GM18520 (cell line): ENCODE measurements around the gene MBP.

Source experiments
- ATAC-seq: cut with Tn5 transposase; IDR thresholded peaks from one replicate; pipeline ENCODE4 v1.9.1; 2021; ENCODE audit not compliant: unreplicated experiment

MBP gene

DNA sequence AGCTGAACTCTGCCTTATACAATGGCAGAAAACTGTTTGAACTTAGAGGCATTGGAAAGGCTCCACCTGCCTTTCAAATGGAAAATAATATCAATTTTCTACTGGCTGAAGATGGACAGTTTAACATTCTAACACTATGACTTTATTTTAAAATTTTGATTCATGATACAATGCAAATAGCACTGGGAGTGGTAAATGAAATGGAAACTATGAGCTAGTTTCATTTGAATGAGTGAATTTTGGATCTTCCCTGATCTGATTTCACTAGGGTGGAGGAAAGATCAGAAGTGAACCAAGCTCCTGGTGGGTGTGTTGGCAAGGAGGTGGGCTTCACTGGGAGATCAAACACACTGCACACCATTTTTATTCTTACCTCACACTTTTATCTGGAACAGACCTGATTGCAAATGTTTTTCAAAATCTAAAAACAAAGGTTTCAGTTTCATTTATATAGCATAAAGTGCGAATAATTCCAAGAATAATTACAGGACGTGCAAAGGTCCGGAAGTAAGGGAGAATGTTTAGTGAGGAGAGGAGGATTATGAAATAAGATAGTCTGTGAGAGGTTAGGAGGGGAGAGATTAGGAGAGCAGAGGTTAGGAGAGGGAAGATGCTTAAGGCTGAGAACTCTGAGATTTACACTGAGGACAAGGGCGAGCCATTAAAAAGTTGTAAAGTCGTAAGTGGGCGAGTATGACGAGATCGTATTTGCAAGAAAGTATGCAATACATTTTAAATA is 18.6 kb upstream of the MBP start:
- no peak for ATAC-seq

- ATAC-seq = no peak
Measured at GRCh38 chr18:77150588-77150987, 18.0 kb upstream of the MBP start.

DNA sequence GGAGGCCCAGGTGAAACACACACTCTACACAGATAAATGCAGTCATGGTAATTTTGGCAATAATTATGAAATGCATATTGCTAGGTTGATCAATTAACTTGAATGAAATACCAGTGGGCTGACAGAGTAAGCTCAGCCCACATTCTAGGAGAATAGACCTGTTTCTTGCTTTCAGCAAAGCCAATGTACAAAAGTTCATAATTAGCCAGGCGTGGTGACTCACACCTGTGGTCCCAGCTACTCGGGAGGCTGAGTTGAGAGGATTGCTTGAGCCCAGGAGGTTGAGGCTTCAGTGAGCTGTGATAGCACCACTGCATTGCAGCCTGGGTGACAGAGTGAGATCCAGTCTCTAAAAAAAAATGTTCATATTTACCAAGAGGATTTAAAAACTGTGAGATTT is 15.7 kb upstream of the MBP start:
- ATAC-seq = no peak

DNA sequence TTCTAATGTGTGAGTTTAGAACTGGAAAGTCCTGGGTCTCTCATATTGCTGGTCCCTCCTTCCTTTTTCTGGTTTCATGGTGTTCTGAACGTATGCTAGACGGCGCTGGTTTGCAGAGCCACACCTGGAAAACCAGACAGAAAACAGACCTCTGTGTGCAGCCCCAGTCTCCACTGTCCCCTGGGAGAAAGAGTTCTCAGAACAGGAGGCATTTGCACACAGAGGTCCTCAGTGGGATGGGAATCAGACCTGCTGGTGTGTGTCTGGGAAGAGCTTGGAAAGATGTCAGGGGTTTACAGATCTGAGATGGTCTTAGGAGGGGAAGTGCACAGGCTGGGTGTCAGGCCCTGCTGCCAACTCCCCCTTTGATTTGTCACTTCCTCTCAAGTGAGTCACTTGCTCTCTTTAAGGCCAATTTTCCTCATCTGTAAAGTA is 14.9 kb upstream of the MBP start:
- no peak for ATAC-seq

DNA sequence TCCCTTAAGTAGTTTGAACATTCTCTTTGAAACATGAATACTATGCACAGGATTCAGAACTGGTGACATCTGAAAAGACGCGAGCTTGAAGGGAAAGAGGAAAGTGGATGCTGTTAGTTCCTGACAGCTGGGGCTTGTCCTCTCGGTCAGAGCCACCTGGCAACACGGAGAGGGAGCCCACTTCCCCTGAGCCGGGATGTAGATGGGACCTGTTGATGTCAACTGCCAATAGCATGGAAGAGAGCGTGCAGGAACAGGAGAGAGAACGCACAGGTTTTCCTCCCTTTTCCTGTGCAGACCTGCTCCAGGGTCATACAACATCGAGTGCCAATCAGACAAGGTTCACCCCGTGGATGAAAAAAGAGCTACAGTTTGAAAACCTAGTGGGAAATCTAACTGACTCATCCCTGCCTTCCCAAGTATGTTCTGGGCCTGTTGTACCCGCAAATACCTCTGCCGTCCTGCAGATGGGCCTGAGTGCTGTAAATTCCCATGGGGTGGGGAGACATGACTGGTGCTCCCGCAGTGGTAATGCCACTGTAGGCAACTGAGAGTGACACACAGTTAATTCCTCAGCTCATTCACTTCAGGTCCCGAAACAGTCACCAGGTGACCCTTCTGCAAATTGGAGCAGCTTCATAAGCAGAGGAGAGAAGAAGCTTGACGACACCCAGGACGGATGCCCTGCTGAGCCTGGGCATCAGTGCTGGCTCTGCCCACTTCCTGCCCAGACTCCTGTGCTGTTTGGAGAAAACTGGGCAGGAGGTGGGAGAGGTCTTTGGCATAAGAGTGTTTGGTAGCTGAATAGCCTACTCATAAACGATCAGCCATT is 13.9 kb upstream of the MBP start:
- no peak for ATAC-seq

- ATAC-seq = no peak
Measured at GRCh38 chr18:77145364-77145901, 12.8 kb upstream of the MBP start.

- ATAC-seq = no peak
Measured at GRCh38 chr18:77144451-77145118, 12.0 kb upstream of the MBP start.

DNA sequence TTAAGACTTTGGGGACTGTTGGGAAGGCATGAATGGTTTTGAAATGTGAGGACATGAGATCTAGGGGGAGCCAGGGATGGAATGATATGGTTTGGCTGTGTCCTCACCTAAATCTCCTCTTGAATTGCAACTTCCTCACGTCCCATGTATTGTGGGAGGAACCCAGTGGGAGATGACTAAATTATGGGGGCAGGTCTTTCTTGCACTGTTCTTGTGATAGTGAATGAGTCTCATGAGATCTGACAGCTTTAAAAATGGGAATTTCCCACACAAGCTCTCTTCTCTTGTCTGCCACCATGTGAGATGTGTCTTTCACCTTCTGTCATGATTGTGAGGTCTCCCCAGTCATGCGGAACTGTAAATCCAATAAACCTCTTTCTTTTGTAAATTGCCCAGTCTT is 11.5 kb upstream of the MBP start:
- no peak for ATAC-seq

DNA sequence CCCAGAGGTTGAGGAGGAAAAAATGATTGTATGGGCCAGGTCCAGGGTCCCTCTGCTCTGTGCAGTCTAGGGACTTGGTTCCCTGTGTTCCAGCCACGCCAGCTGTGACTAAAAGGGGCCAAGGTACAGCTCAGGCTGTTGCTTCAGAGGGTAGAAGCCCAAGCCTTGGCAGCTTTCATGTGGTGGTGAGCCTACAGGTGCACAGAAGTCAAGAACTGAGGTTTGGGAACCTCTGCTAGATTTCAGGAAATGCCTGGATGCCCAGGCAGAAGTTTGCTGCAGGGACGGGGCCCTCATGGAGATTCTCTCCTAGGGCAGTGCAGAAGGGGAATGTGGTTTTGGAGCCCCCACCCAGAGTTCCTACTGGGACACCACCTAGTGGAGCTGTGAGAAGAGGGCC is 10.6 kb upstream of the MBP start:
- no peak for ATAC-seq

DNA sequence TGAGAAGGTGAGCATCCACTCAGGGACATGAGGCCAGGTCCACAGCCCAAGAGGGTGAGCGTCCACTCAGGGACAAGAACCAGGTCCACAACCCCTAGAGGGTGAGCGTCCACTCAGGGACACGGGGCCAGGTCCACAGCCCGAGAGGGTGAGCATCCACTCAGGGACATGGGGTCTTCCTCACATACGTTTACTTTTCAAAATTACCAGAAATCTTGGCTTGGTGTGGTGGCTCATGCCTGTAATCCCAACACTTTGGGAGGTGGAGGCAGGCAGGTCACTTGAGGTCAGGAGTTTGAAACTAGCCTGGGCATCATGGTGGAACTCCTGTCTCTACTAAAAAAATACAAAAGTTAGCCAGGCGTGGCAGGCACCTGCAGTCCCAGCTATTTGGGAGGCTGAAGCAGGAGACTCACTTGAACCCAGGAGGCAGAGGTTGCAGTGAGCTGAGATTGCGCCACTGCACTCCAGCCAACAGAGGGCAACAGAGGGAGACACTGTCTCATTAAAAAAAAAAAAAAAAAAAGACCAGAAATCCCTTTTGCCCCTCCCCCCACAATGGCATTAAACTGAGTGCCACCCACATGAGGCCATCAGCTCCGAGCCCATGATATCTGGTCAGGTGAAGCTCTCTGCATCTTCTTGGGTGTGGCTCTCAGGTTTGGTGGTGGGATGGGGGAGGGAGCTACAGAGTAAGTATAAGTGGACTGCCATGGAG is 9.0 kb upstream of the MBP start:
- no peak for ATAC-seq

DNA sequence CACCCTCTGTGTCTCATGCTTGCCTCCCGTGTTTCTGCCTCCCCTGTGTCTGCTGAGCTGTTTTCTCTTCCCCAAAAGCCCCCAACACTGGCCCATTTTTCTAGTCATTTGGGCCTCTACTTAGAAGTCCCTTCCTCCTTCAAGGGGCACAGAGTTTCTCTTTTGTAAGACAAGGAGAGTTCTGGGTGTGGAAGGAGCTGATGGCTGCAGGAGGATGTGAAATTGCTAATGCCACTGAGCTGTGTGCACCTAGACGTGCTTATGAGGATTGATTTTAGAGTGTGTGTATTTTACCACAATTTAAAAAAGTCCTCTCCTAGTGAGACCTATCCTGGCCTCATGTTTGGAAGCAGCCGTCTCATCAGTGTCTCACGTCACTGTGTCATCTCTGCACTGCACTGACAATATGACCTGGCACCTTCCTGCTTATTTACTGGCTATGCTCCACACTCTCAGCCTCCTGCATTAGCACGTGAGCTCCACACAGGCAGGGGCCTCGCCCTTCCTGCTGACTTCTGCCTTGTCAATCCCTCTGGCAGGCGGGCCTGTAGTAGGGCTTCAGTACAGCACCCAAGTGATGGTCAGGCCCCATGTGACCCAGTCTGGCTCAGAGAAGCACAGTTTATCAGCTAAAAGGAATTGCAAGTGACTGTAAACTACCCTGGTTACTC is 8.0 kb upstream of the MBP start:
- no peak for ATAC-seq

- ATAC-seq = no peak
Measured at GRCh38 chr18:77140030-77140429, 7.4 kb upstream of the MBP start.

DNA sequence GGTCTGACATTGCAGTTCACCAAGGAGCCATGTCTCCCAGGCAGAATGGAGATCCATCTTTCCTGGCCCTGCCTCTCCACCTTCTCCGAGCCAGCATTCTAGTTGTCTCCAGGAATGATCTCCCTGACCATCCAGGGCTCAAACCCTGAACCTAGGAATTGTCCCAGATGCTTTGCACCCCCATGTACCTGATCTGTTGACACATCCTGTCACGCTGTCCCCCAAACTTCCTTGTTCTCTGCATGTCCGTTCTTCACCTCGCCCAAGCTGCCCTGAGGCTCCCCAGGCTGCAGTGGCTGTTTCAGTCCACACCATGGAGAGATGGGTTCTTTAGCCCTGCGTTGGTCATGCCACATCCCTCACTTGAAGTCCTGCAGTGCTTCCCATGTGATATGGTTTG is 7.0 kb upstream of the MBP start:
- ATAC-seq = no peak

DNA sequence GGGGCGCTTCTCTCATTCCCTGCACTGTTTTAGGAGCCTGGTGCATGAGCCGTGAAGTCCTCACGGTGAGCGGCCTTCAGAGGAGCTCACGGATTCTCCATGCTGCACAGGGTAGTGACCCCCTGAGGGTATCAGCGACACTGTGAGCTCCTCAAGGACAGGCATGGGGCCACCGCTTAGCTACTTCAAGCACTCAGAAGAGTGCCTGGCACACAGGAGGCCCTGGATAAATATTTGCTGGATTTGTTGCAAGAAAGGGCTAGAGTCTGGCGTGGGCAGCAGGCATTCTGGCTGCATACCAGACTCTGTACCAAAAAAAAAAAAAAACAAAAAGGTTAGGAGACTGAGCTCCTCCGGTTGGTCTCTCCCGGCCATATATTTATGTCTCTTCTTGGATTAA is 5.7 kb upstream of the MBP start:
- no peak for ATAC-seq

GRCh38 chr18:77137851-77138250 is 5.3 kb upstream of the MBP start:
- ATAC-seq = no peak

- ATAC-seq = no peak
Measured at GRCh38 chr18:77136871-77137665, 4.5 kb upstream of the MBP start.

DNA sequence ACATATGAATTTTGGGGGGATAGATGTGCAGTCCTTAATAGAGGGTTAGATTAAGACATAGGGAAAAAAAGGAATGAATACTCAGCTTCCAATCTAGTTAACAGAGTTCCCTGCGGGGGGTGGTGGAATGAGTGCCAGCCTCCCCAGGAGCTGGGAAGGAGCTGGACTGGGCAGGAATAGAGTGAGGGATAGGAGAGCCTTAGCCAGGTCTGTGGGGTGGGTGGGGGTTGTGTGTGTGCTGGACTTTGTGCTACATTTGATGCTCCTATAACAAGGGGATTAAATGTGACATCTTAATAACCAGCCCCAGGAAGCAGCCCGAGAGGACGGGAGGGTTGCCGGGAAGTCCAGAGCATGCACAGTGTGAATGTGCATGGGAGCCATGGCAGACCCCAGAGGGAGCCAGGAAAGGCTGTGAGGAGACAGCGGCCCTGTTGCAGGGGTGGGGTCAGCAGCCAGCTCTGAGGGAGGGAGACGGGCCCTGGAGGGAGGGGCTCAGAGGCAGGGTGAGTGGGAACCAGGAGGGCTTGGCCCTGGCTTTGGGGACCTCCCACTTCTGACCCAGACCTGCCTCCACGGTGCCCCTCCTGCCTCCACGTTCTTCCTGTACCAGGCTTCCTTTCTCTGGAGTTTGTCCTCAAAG is 3.6 kb upstream of the MBP start:
- ATAC-seq = no peak

DNA sequence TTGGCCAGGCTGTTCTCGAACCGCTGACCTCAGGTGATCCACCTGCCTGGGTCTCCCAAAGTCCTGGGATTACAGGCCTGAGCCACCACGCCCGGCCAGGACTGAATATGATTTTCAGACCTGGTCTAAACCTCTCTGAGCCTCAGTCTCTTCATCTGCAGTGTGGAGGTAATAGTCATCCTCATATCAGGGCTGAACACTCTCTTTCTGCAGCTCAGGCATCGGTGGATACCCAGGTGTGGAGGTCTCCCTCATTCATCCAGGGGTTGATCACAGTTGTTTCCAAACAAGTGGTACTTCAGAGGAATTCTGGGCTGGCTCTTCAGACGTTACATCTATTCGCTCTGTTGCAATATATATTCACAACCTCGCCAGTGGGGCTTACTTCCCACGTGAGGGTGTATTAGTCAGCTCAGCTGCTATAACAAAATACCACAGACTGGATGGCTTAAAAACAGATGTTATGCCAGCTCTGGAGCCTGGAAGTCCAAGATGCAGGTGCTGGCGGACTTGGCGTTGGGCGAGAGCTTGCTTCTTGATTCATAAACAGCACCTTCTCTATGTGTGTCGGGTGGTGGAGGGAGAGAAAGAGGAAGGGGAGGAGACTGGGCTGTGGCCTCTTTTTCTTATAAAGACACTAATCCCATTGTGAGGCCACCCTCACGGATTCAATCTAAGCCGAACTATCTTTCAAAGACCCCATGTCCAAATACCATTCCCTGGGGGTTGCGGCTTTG is 2.9 kb upstream of the MBP start:
- no peak for ATAC-seq

- ATAC-seq = no peak
Measured at GRCh38 chr18:77134611-77135010, 2.0 kb upstream of the MBP start.
